HEK293 (cell line): ENCODE results near the gene PNLIPRP1.

Source experiments
- BCL11A ChIP-seq: fragments of 450-650 bp; formaldehyde crosslinking; IDR thresholded peaks from 2 replicates; pipeline ENCODE4 v1.5.1; 2016; ENCODE audit warnings: low read depth, missing biosample characterization, missing genetic modification characterization
- SP2 ChIP-seq: fragments of 450-650 bp; formaldehyde crosslinking; IDR thresholded peaks from 2 replicates; pipeline ENCODE4 v1.5.1; 2016; ENCODE audit warnings: missing biosample characterization, missing genetic modification characterization
- ZNF155 ChIP-seq: fragments of 450-650 bp; formaldehyde crosslinking; IDR thresholded peaks from 2 replicates; pipeline ENCODE4 v1.5.1; 2016; ENCODE audit warnings: missing biosample characterization, missing genetic modification characterization
- ZNF248 ChIP-seq: fragments of 450-650 bp; formaldehyde crosslinking; IDR thresholded peaks from 2 replicates; pipeline ENCODE4 v1.5.1; 2017; ENCODE audit warnings: missing biosample characterization, missing genetic modification characterization
- ZNF366 ChIP-seq: fragments of 450-650 bp; formaldehyde crosslinking; conservative IDR thresholded peaks from 2 replicates; pipeline ENCODE4 v1.5.1; 2016; ENCODE audit warnings: missing biosample characterization, missing genetic modification characterization
- ZNF416 ChIP-seq: fragments of 450-650 bp; formaldehyde crosslinking; IDR thresholded peaks from 2 replicates; pipeline ENCODE4 v1.5.1; 2016; ENCODE audit warnings: missing biosample characterization, missing genetic modification characterization
- ZNF777 ChIP-seq: fragments of 450-650 bp; formaldehyde crosslinking; IDR thresholded peaks from 2 replicates; pipeline ENCODE4 v1.5.1; 2017; ENCODE audit warnings: missing biosample characterization, missing genetic modification characterization, borderline replicate concordance
- ZNF785 ChIP-seq: fragments of 450-650 bp; formaldehyde crosslinking; IDR thresholded peaks from 2 replicates; pipeline ENCODE4 v1.5.1; 2016; ENCODE audit warnings: missing biosample characterization, missing genetic modification characterization
- TF ChIP-seq, protein P1 (sequence below): fragments of 450-650 bp; formaldehyde crosslinking; IDR thresholded peaks from 2 replicates; pipeline ENCODE4 v1.5.1; 2016; ENCODE audit warnings: missing biosample characterization, missing genetic modification characterization
- TF ChIP-seq, protein P2 (sequence below): fragments of 450-650 bp; formaldehyde crosslinking; IDR thresholded peaks from 2 replicates; pipeline ENCODE4 v1.5.1; 2016; ENCODE audit warnings: missing biosample characterization, missing genetic modification characterization
- TF ChIP-seq, protein P3 (sequence below): fragments of 450-650 bp; formaldehyde crosslinking; IDR thresholded peaks from 2 replicates; pipeline ENCODE4 v1.5.1; 2016; ENCODE audit warnings: missing biosample characterization, missing genetic modification characterization

DNA sequence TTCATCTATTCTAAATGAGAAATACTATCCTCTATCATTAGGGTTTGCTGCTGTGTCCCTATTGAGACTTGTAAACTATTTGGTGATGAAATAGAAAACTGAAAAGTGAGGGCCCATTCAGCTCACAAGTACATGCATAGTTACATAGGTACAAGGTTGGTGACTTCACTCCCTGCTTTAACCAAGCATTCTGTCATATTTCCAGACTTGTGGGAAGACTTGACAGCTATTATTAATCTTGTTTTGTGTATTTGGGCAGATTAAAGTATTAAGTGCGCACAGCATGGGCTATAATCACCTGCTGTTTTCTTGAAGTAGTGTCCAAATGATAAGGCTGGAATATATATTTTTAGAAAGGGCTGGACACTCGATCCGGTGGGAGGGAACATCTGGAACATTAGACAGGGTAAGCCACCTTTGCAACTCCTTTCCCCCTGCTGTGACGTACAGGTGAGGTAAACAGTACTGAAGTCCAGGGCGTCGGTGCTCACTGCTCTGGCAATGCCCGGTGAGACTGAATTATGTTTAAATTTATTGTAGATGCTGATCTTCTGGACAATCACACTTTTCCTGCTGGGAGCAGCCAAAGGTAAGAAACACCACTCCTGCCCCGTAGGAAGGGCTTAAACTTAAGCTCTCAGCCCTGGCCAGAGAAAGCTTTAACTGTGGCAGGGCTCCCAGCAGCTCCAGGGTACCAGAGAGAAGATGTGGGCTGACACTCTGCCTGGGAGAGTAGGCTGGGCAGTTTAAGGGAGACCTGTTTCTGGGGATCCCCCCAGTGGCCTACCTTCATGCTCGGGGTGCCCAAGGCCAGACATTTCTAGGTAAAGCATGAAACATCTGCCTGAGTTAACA, at the start of gene PNLIPRP1:
- TF ChIP-seq, protein P1, sequence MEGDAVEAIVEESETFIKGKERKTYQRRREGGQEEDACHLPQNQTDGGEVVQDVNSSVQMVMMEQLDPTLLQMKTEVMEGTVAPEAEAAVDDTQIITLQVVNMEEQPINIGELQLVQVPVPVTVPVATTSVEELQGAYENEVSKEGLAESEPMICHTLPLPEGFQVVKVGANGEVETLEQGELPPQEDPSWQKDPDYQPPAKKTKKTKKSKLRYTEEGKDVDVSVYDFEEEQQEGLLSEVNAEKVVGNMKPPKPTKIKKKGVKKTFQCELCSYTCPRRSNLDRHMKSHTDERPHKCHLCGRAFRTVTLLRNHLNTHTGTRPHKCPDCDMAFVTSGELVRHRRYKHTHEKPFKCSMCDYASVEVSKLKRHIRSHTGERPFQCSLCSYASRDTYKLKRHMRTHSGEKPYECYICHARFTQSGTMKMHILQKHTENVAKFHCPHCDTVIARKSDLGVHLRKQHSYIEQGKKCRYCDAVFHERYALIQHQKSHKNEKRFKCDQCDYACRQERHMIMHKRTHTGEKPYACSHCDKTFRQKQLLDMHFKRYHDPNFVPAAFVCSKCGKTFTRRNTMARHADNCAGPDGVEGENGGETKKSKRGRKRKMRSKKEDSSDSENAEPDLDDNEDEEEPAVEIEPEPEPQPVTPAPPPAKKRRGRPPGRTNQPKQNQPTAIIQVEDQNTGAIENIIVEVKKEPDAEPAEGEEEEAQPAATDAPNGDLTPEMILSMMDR (tag by site-specific recombination): no peak
- no peak for TF ChIP-seq SP2 (tag by site-specific recombination)
- no peak for TF ChIP-seq ZNF777
- TF ChIP-seq ZNF248: no peak
- no peak for TF ChIP-seq ZNF416 (tag by site-specific recombination)
- no peak for TF ChIP-seq ZNF366 (tag by site-specific recombination)
- no peak for TF ChIP-seq ZNF785 (tag by site-specific recombination)
- no peak for TF ChIP-seq BCL11A
- no peak for TF ChIP-seq ZNF155
- TF ChIP-seq, protein P2, sequence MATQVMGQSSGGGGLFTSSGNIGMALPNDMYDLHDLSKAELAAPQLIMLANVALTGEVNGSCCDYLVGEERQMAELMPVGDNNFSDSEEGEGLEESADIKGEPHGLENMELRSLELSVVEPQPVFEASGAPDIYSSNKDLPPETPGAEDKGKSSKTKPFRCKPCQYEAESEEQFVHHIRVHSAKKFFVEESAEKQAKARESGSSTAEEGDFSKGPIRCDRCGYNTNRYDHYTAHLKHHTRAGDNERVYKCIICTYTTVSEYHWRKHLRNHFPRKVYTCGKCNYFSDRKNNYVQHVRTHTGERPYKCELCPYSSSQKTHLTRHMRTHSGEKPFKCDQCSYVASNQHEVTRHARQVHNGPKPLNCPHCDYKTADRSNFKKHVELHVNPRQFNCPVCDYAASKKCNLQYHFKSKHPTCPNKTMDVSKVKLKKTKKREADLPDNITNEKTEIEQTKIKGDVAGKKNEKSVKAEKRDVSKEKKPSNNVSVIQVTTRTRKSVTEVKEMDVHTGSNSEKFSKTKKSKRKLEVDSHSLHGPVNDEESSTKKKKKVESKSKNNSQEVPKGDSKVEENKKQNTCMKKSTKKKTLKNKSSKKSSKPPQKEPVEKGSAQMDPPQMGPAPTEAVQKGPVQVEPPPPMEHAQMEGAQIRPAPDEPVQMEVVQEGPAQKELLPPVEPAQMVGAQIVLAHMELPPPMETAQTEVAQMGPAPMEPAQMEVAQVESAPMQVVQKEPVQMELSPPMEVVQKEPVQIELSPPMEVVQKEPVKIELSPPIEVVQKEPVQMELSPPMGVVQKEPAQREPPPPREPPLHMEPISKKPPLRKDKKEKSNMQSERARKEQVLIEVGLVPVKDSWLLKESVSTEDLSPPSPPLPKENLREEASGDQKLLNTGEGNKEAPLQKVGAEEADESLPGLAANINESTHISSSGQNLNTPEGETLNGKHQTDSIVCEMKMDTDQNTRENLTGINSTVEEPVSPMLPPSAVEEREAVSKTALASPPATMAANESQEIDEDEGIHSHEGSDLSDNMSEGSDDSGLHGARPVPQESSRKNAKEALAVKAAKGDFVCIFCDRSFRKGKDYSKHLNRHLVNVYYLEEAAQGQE (tag by site-specific recombination): no peak
- TF ChIP-seq, protein P3, sequence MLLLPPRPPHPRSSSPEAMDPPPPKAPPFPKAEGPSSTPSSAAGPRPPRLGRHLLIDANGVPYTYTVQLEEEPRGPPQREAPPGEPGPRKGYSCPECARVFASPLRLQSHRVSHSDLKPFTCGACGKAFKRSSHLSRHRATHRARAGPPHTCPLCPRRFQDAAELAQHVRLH (tag by site-specific recombination): no peak
